Measurements from ENCODE around the gene DET1.
"Not testable (repeated sequence)": the region's sequence is repeated elsewhere in the genome, so short reads cannot be mapped to it uniquely, and the experiment has no call there.

DET1 gene

DNA sequence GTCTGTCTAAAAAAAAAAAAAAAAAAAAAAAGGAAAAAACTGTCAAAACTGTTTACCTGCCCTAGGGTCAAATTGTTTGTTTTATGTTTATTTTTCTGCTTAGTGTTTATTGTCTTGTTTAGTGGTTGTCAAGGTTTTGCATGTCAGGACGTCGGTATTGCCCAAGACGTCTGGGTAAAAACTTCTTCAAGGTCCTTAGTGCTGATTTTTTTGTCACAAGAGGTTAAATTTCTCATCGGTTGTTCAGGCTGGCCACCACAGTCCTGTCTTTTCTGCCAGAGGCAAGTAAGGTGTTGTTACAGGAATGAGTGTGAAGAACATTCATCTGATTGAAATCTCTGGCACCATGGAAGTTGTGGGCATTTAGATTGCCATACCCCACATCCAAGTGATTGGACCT, 7.0 kb downstream of the DET1 start:
- no peak for DNase-seq

DNA sequence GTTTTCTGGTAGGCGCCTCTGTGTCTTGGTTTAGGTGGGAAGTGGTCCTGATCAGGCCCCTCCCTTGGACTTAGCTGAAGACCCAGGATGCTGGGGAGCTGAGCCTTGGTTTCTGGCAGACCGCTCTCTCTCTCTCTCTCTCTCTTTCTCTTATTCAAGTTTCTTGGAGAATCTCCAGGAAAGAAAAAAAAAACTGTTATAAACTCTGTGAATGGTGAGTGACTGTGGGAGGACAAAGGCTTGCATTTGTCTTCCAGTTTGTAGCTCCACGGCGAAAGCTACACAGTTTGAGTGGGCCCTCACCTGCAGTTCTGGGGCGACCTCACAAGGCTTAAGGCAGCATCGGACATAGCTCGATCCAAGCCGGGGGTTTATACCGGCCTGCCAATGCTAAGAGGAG, 7.5 kb downstream of the DET1 start:
- no peak for DNase-seq

DNA sequence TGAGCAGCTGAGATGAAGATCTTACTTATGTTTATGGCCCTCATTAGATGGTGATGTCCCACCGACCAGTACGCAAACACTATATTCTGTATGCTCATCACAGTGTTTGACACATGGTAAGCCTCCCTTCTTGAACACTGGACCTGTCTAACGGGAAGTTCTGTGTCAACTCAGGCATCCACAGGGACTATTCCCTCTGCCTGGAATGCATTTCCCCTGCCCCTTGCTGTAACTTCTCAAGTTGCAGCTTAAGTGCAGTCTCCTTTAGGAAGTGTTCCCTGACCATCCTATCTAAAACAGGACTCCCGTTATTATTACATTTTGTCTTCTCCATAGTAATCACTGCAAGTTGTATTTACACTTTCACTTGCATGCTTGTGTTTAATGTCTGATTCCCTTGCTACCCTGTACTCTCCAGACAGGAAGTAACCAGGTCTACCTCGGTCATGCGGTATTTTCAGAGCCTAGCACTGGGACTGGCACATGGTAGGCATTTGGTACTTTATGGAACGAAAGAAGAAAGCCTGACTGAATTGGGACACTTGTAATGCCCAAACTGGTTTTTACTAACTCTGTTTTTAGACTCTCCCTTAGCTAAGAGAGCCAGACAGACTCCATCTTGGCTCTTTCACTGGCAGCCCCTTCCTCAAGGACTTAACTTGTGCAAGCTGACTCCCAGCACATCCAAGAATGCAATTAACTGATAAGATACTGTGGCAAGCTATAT, 8.7 kb downstream of the DET1 start:
- no peak for DNase-seq

DNA sequence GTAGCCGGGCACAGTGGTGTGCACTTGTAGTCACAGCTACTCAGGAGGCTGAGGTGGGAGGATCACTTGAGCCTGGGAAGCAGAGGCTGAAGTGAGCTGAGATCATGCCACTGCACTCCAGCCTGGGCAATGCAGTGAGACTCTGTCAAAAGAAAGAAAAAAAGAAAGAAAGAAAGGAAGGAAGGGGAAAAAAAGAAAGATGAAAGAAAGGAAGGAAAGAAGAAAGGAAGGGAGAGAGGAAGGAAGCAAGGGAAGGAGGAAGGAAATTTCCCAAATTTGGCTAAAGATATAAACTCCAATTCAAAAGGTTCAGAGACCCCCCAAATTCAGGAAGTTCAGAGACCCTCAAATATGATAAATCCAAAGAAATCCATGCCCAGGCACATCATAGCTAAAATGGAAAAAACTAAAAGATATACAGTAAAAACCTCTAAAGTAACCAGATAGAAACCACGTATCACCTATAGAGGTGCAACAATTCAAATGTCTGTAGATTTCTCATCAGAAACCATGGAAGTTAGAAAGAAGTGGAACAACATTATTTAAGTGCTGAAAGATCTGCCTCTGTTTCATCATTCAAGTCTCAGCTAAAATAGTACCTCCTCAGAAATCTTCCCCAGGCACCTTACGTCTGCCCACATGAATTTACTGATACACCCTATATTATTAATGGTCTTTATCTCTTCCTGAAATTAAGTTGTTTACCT, 10.7 kb downstream of the DET1 start:
- no peak for DNase-seq

DNA sequence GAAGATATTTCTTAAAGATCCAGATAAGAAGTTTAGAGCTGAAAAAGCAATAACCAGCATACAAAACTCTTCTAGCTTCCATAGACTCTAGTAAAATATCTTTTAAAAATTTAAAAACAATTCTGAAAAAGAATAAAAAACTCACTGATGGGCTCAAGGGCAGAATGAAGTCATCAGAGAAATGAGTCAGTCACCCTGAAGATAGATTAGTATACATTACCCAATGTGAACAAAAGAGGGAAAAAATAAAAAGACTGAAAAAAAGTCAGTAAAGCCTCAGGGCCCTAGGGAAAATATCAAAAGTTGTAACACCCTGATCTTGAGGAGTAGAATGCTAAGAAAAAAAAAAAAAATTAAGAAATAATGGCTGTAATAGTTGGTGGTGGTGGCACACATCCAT, 11.4 kb downstream of the DET1 start:
- no peak for DNase-seq

DNA sequence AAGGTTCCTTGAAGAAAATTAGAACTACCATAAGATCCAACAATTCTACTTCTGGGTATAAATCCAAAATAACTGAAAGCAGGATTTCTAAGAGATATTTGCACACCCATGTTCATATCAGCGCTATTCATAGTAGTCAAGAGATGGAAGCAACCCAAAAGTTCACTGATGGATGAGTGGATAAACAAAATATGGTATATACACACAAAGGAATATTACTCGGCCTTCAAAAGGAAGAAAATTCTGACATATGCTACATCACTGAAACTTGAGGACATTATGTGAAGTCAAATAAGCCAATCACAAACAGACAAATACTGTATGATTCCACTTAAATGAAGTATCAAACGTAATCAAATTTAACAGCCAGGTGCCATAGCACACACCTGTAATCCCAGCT, 13.1 kb downstream of the DET1 start:
- no peak for DNase-seq

DNA sequence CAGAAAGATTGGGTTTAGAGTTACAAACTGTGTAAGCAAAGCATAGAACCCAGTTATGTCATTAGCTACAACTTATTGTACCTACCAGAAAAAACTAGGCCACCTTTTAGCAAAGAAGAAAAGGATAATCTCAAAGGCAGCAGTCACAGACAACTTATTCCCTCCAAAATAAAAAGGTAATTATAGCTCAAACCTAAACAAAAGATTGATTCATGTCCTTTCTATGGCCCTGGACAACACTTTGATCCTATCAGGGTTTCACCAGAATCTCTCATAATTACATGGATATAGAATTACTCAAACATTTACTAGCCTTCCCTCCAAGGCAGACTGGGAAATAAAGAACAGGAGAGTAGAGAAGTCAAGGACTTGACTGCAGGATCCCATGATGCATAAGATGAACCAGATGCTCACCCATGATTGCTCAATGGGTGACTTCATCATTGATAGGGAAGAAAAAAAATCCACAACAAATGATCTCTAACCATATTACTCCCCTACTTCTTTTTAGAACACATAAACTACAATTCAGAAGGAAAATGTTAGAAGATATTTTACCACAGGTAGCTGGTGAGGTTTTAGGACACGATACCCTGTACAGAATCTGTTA, 17.4 kb downstream of the DET1 start:
- no peak for DNase-seq

DNA sequence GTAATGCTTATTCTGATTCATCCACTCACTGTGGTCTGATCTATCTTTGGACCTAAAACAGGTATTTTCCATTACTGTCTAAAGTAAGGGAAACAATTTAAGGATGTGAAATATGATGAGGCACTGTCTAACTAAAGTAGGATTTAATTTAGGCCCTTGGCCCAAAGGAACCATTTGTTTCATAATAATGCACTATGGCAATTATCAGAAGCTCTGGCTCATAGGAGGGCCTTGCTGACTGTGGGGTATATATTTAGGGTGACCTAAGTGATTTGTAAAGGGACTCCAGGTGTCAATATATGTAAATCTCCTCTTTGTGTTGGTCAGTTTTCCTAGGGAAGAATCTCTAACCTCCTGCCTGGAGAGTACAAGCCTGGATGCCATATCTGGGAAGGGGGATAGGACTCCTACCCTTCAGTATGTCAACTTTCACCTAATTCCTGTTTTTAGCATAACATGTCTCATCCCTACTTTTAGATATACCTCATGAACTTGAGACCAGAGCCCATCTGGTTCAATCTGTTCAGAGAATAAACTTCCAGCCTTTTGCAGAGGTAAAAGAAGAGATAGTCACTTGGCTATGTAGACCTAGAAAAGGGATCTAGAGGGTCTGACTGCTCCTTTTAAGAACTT, 20.1 kb downstream of the DET1 start:
- DNase-seq: no peak

DNA sequence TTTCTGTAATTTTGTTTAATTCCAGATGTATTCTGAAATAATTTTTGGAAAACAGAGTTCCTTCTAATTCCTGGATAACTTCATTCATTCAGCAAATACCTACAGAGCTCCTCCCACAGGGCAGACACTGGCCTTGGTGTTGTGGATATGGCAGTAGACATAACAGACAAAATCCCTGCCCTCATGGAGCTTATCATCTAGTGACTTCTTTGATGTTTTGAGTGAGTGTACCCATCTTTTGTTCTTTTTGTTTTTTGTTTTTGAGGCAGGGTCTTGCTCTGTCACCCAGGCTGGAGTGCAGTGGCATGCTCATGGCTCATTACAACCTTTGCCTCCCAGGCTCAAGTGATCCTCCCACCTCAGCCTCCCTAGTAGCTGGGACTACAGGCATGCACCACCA, 21.1 kb downstream of the DET1 start:
- no peak for DNase-seq

DNA sequence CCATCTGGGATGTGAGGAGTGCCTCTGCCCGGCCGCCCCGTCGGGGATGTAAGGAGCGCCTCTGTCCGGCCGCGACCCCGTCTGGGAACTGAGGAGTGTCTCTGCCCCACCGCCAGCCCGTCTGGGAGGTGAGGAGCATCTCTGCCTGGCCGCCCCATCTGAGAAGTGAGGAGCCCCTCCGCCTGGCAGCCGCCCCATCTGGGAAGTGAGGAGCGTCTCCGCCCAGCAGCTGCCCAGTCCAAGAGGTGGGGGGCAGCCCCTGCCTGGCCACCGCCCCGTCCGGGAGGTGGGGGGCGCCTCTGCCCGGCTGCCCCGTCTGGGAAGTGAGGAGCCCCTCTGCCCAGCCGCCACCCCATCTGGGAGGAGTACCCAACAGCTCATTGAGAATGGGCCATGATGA, 22.4 kb downstream of the DET1 start:
- DNase-seq: not testable (repeated sequence)

DNA sequence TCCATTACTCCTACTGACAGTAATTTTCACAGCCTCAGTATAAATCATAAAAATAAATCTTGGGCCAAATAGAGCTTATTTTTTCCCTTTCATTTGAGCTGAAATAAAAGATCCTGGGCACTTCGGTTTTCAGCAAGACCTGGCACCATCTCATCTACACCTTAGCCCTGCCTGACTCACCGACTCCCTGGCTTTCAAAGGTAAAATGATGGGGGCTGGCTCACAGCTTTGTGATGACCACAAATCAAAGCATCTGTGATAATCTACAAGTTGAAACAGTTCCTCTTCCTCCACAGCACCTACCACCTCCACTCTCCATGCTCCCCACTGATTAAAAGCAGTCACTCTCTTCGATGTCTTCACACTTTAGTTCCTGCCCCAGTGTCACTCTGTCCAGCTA, 27.6 kb downstream of the DET1 start:
- DNase-seq: no peak

DNA sequence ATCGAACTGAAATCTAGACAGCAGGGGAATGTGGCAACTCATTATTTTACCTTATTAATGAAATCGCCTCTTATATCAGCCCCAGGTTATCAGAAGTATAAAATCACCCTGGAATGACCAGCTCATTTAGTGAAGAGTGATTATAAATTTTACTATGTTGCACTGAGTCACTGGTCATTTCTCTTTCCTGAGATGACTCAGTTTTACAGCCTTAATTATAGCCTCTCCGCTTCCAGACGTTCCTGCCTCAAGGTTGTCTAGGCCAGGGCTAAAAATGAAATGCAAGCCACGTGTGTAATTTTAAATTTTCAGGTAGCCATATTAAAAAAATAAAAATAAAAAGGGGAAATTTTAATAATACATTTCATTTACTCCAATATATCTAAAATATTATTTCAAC, 33.3 kb downstream of the DET1 start:
- DNase-seq: no peak

DNA sequence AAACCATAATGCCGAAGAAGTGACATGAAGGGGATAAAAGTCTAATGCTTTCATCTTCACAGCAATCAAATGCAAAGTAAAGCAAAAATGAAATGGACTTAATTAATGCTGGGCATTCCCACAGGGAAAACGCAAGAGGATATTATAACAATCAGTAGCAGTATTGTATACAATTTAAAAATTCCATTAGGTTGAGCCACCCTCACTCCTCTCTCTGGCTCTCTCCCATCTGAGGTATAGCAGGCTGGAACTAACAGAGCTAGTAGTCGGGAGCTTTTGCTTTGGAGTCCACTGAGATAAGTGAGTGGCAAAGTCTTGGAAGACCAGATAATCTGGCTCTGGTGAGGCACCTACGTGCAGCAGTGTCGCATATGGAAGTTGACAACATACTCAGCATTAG, 33.9 kb downstream of the DET1 start:
- DNase-seq: no peak

DNA sequence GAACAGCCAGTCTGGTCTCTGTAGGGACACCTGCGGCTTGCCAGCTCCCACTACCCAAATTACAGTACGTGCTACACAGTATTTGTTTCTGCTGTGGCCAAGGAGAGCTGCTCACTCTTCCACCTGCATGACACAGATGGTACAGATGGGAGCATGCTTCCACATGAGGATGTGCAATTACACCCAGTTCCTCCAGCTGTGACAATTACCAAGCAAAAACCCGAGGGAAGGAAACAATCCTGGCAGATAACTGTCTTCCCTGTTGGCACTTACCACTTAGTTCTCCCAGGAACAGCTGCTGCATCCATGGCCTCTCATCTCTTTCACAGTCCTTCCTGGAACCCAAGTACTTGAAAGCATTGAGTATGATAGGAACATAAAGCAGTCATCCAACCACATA, 34.4 kb downstream of the DET1 start:
- no peak for DNase-seq

DNA sequence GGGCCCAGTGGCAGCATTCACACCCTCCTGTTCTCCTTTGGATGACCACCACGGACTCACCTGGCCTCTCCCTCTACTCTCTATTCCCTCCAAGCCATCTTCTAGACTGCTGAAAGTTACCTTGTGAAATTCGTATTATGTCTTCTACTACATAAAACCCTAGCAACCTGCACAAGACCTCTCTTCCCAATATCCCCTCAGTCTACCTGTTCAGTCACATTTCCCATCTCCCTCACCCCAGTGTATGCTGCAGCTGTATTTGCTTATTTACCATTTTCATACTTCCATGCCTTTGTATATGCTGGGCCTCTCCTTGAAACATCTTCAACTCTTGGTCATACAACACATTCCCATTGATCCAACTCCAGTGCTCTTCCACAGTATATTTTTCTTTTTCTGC, 35.3 kb downstream of the DET1 start:
- DNase-seq: no peak

DNA sequence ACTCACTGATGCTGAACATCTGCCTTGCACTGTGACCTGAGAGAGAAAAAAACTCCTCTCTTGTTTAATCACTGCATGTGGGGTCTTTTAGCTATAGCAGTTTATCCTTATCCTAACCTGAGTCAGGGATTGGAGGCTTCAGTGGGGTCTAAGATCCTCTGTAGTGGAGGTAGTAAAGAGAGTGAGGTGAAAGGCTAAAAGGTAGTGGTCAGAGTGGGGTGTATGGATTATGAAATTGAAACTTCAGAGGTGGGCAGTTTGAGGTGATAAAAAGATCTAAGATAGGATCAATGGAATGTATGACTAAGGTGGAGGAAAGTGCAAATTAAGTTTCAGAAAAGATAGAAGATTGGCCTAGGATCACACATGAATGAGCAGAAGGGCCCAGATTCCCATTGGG, 36.5 kb downstream of the DET1 start:
- DNase-seq: no peak

DNA sequence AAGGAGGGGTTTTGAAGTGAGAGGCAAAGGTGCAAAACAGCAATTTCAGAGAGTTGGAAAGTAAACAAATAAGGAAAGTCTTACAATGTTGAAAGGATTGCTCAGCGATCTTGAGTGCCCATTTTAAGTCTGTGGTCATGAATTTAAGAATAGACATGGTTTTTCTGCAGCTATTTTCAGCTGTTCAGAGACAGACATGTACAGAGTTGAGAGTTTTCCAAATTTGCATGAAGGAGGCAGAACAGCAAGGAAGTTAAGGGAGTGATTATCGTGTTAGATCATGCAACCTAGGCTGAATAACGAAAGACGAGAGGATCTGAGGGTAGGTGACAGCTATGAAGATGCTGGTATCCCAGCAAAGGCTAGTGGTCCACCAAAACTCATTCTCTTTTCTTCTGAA, 37.2 kb downstream of the DET1 start:
- DNase-seq: no peak

DNA sequence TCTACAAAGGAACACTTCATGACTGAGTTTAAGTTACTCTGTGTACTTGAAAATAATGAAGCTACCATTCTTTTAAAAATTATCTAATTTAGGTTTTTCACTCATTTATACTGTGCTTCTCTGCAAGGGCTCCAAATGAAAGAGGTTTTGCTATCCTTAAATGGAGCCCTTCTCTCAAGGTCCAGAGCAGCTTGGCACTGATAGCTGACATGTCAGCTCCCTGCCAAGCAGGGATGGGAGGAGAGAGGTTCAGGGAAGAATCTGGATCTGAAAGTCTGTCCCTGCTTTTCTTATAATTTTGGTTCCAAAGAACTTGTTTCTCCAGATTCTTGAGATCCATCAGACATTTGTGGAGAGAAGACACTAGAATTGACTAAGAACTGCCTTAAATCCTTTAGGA, 39.9 kb downstream of the DET1 start:
- DNase-seq: no peak

DNA sequence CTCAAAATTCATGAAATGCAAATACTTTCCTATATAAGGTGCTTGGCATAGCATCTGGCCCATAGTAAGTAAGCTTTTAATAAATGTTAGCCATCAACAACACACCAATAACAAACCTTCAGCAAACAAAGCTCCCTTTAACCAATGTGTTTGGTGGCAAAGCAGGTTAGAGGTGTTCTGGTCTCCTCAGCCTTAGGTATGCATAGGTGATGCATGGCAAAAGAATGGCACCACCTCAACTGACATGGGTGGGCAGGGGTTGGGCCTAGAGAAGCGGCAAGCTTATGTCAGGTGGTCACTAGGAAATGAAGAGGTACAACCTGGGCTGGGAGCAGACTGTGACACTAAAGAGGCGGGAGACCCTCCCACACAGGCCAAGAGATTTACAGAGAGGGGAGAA, 40.8 kb downstream of the DET1 start:
- no peak for DNase-seq

DNA sequence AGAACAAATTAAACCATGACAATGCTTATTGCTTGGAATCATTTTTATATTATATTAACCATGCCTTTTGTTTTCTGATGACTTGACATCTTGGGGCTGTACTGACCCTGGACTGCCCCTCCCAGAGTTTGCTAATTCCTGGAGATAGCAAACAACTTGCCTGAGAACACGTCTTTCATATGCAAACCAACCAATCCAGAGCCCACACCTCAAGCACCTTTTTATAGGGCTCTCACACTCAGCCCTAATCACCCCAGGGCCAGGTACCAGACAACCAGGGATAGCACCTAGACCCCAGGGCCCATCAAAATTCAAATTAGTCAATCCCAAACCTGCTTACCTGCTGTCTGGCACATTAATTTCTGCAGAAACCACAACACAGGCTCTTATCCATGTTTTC, 42.0 kb downstream of the DET1 start:
- DNase-seq: no peak

DNA sequence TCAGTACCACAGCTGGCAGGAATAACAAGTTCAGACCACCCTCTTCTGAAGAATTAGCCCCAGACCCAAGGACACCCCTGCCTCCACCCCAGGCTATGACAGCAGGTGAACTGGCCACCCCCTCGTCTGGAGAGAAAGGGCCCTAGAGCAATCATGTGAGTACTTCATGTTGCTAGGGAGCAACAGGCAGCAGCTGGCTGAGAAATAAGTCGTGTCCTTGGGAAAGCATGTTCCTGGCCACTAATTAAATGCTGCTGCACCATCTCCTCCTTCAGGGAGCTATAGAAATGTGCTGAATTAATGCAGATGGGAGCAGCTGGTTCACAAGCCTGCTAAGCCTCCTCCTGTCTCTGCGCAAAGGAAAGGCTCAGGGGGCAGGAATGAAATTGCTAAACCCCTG, 47.5 kb downstream of the DET1 start:
- DNase-seq: no peak

DNA sequence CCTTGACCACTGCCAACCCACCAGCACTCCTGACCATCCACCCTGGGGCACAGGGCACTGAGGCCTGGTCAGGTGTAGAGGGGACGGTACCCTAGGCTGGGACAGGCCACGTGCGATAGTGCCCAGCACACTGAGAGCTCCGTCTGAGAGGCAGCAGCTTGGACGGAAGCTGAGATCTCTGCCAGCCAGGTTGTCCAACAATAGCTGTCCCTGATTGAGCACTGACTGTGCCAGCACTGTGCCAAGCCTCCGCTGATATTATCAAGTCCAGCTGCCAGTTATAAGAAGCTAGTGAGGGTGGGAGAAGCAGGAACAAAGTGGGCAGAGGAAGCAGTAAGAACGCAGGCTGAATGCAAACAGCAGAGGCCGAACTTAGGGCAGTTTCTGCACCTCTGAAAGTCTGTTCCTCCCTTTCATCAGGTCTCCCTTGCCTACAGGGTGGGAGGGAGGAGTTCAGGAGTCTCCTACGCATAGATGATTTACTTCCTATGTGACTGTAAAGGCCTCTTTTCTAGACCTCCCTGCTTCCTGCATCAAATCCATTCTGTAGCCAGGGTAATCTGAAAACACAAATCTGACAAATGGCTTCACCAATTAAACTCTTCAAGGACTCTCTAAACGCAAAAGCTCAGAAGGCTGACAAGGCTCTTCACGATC, 49.2 kb downstream of the DET1 start:
- no peak for DNase-seq

DNA sequence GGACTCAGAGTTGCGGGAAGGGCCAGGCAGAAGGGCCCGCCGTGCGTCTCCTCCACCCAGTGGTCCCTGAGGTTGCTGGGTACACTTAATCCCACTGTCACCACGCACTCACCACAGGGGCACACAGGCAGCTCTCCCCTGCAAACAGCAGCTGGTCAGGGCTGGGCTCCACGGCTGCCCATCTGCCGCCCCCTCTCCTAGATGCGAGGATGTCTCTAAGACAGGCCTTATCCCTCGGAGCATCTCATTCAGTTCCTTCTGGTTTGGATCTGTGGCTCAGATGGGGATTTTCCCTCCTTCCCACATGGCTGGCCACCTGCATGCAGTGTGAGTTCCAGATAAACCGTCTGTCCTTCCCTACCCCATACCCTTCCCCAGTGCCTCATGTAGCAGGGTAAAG, 52.6 kb downstream of the DET1 start:
- DNase-seq: no peak

DNA sequence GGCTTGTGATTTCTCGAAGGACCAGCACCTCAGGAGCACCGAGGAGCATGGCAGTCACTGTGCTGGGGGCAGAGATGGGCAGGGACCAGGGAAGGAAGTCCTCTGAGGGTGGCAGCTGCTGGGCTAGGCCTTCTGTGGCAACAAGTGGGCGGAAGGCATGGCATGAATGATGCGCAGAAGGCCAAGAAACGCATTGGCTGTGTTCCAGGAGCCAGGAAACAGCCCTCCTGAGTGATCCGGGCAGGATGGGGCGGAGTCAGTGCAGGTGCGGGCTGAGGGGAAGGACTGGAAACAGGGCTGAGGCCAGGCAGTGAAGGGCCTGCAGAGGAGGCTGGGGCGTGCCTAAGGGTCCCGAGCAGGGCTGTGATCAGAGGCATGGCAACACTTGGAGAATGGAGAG, 55.3 kb downstream of the DET1 start:
- no peak for DNase-seq

Data from GF-D8 (cell line).